Epithelial cell of proximal tubule (primary cell): ENCODE data around the gene RPS6KA2. TPM values are rescaled to one million over a fixed set of nuclear protein-coding genes. Genes with fewer than 3 reads are reported as not detected.

ENCODE experiments used
- DNase-seq: peaks from one replicate; pipeline ENCODE4 v3.0.0-alpha.2; 2011; ENCODE audit warnings: low read depth
- H3K4me3 ChIP-seq: 2 replicates; pipeline ENCODE4 v1.5.1; 2011; ENCODE audit warnings: low read depth, mild to moderate bottlenecking, low read length
- total RNA-seq: library from RNA; depleted of rRNA; stranded (reverse); fragments of >200 nt; gene quantifications from 2 replicates; pipeline ENCODE4 v1.2.3, GENCODE V29; 2015
- TF ChIP-seq, protein P1 (sequence below): conservative IDR thresholded peaks from 2 replicates; pipeline ENCODE4 v1.5.1; 2012; ENCODE audit warnings: low read depth, mild to moderate bottlenecking, low read length

RPS6KA2 gene
- total RNA-seq, 1 donor from 2014 or later, result 20.8 TPM

DNA sequence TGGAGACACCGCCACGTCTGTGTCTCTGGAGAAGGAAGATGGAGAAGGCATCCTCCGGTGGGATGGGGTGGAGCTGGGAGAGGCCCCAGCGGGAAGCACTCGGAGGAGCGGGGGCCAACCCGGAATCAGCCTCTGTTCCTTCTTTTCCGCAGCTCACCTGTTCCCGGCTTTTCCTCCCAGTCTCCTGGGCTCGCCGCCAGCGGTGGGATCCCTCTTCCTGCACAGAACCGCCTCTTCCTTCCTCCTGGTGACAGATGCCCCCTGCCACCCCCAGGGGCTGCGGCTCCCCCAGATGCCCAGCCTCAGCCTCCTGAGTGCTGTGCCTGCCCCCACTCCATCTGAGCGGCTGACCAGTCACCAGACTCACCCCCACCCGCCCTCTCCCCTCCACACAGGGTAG lies 63.9 kb downstream of the RPS6KA2 start:
- no peak for DNase-seq
- no peak overlapping the region for H3K4me3 ChIP-seq
- TF ChIP-seq, protein P1, sequence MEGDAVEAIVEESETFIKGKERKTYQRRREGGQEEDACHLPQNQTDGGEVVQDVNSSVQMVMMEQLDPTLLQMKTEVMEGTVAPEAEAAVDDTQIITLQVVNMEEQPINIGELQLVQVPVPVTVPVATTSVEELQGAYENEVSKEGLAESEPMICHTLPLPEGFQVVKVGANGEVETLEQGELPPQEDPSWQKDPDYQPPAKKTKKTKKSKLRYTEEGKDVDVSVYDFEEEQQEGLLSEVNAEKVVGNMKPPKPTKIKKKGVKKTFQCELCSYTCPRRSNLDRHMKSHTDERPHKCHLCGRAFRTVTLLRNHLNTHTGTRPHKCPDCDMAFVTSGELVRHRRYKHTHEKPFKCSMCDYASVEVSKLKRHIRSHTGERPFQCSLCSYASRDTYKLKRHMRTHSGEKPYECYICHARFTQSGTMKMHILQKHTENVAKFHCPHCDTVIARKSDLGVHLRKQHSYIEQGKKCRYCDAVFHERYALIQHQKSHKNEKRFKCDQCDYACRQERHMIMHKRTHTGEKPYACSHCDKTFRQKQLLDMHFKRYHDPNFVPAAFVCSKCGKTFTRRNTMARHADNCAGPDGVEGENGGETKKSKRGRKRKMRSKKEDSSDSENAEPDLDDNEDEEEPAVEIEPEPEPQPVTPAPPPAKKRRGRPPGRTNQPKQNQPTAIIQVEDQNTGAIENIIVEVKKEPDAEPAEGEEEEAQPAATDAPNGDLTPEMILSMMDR, result no peak

DNA sequence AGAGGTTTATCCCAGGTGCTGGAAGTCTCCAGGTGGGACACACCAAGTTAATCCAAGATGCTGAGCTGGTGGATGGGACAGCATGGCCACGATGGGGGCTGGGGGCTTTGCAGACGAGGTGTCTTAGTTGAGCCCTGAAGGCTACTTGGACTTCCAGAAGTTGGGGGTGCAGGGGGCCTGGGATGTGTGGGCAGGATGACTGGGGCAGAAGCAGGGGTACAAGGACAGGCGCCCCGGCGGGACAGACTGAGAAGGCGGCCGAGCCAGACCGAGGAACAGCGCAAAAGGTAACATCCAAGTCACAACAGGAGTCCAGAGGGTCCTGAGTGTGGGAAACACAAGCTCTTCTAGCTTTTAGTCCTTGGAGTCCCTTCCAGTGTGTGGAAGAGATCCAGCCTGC lies 64.3 kb downstream of the RPS6KA2 start:
- DNase-seq, result no peak
- H3K4me3 ChIP-seq, result no peak overlapping the region
- TF ChIP-seq, protein P1, result no peak

DNA sequence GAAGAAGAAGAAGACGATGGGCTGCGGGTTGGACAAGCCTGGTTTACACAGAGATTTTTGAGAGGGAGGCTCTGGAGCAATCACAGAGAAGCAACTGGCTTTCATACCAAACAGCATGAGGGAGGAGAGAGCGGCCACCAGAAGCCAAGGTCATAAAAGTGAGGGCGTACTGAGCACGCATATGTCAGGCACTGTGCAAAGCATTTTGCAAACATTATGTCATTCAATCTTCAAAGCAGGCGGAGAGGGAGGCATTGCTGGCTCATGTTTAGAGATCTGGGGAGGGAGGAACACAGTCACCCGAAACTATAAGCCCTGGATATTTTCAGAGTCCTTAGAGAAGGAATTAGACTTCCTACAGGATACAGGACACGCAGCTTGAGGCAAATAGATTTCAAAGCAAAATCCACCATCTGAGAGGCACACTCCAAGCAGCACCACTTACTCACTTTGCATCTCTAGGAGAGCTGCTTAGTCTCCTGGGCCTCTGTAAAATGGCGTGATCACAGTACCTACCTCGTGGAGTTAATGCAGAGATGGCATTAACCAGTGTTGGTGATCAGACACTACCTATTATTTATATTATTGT lies 65.2 kb downstream of the RPS6KA2 start:
- DNase-seq, result no peak
- TF ChIP-seq, protein P1, result no peak

DNA sequence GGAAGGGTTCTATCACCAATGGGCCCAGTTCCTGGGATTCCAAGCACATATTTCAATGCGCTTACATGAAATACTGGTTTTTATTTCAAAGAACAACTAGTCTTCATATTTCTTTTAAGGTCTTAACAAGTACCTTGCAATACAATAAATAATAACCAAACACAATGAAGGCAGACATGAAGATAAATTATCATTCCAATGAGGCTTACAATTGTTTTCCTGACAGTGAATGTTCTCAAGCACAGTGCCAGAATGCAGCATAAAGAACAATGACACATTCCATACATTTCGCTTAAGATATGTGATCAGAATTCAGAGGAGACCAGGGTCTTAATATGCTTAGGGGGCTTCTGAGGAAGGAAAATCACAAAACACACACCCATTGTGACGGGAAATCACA lies 66.8 kb downstream of the RPS6KA2 start:
- TF ChIP-seq, protein P1, result no peak
- no peak overlapping the region for H3K4me3 ChIP-seq
- DNase-seq, result no peak

More for the DNA sequence above, 65.2 kb downstream of the RPS6KA2 start:
- H3K4me3 ChIP-seq, result no peak overlapping the region

DNA sequence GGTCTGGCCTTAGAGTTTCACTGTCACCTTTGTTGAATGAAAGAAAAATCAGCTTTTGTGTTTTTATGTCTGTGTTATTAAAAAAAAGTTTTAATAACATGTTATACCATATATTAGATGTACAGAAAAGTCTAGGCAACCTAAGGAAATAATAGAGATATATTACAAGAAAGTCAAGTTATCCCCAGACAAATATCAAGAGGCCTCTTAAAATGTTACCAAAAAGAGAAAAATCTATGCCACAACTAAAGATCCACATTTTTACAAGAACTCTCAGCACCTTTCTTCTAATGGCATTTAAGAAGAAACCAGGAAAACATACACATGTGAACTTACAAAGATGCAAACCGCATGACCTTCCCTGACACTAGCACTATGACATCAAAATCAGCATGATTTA lies 67.4 kb downstream of the RPS6KA2 start:
- DNase-seq, result no peak
- TF ChIP-seq, protein P1, result no peak
- H3K4me3 ChIP-seq, result no peak overlapping the region

DNA sequence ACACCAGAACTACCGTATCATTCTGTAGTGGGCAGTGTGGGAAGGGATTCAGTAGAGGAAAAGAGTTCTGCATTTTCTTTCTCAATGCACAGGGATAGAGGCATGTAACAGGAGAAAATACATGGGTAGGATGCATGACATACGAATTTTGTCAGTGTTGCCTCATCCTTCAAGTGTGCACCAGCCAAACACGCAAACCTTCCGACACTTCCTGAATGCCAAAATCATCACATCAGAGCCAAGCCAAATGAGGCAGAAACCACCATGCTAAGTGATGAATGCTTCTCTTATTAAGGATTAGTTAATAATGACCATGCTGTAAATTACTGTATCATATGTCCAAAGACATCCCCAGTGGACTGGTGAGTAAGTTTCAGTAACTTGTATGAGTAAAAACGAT lies 67.8 kb downstream of the RPS6KA2 start:
- DNase-seq, result peak; percentile 54
- no peak overlapping the region for H3K4me3 ChIP-seq
- TF ChIP-seq, protein P1, result no peak
